Fibroblast of lung (primary cell): ENCODE measurements around the gene ADCY3. TPM values are rescaled to one million over a fixed set of nuclear protein-coding genes. Genes with fewer than 3 reads are reported as not detected.

Experiments used
- DNase-seq, 2 donors: peaks; one replicate each; pipeline versions ENCODE4 v3.0.0 to v3.0.0-alpha.2; 2010; ENCODE audit warnings: low read depth in 2 of 2
- H2AFZ ChIP-seq: 2 replicates; pipeline ENCODE4 v1.5.1; 2012; ENCODE audit warnings: low read length, control low read depth, inconsistent platforms
- H3K27ac ChIP-seq: 2 replicates; pipeline ENCODE4 v1.5.1; 2011; ENCODE audit warnings: low read length, control low read depth; ENCODE audit not compliant: insufficient read depth
- H3K27me3 ChIP-seq: 2 replicates; pipeline ENCODE4 v1.5.1; 2011; ENCODE audit warnings: mild to moderate bottlenecking, low read length; ENCODE audit not compliant: control insufficient read depth, insufficient read depth
- H3K36me3 ChIP-seq: 2 replicates; pipeline ENCODE4 v1.5.1; 2011; ENCODE audit warnings: low read length; ENCODE audit not compliant: control insufficient read depth, insufficient read depth
- H3K4me1 ChIP-seq: 2 replicates; pipeline ENCODE4 v1.5.1; 2011; ENCODE audit warnings: low read length; ENCODE audit not compliant: control insufficient read depth, insufficient read depth; ENCODE audit errors: extremely low read depth
- H3K4me2 ChIP-seq: 2 replicates; pipeline ENCODE4 v1.5.1; 2011; ENCODE audit warnings: low read length, control low read depth; ENCODE audit not compliant: insufficient read depth; ENCODE audit errors: extremely low read depth
- H3K4me3 ChIP-seq, 4 experiments: fragments of 200-600 bp in 1 of 4; sonication (generic) in 1 of 4; replicated peaks in 1 of 4; 2 replicates each; pipeline ENCODE4 v1.5.1; 2011 to 2016; ENCODE audit warnings: low read length in 4 of 4, low read depth in 3 of 4, mild to moderate bottlenecking in 3 of 4, control low read depth in 2 of 4, inconsistent platforms in 1 of 4, mixed read lengths in 1 of 4; ENCODE audit not compliant: insufficient read depth in 1 of 4; ENCODE audit errors: control extremely low read depth in 1 of 4
- H3K79me2 ChIP-seq: 2 replicates; pipeline ENCODE4 v1.5.1; 2012; ENCODE audit warnings: mild to moderate bottlenecking, low read length, inconsistent platforms; ENCODE audit not compliant: control insufficient read depth, insufficient read depth
- H3K9ac ChIP-seq: 2 replicates; pipeline ENCODE4 v1.5.1; 2011; ENCODE audit warnings: mild to moderate bottlenecking, low read length, control low read depth; ENCODE audit not compliant: insufficient read depth
- H3K9me3 ChIP-seq: 2 replicates; pipeline ENCODE4 v1.5.1; 2012; ENCODE audit warnings: low read depth, low read length; ENCODE audit not compliant: control insufficient read depth, insufficient read depth
- H4K20me1 ChIP-seq: 2 replicates; pipeline ENCODE4 v1.5.1; 2011; ENCODE audit warnings: low read length; ENCODE audit not compliant: control insufficient read depth, insufficient read depth; ENCODE audit errors: extremely low read depth
- CTCF ChIP-seq, 2 donors: IDR thresholded peaks in 1 of 2; conservative IDR thresholded peaks in 1 of 2; 1 replicate in 1 of 2; 2 replicates in 1 of 2; pipeline ENCODE4 v1.5.1; 2011 to 2012; ENCODE audit warnings: low read length in 2 of 2, control low read depth in 1 of 2, inconsistent platforms in 1 of 2, low read depth in 1 of 2, mild to moderate bottlenecking in 1 of 2
- EZH2 ChIP-seq: IDR thresholded peaks from 2 replicates; pipeline ENCODE4 v1.5.1; 2012; ENCODE audit warnings: low read length, control low read depth, mild to moderate bottlenecking; ENCODE audit errors: missing control alignments
- polyA plus RNA-seq, 2 donors: library from polyadenylated mRNA; depleted of rRNA in 1 of 2; stranded (reverse) in 1 of 2; unstranded in 1 of 2; fragments of >200 nt; gene quantifications; 2 replicates each; pipeline ENCODE4 v1.2.1, GENCODE V29; 2011 to 2012; ENCODE audit warnings: missing spikeins in 1 of 2
- total RNA-seq: library from RNA; depleted of rRNA; stranded (reverse); fragments of >200 nt; gene quantifications from 2 replicates; pipeline ENCODE4 v1.2.1, GENCODE V29; 2014

The ADCY3 gene
- total and polyA plus RNA-seq, 2 donors (not counting 1 experiment from before 2014, with no cell fraction given), result 33.0 to 90.2 TPM

- Histone ChIP-seq H3K27me3 (no peaks in the 10 kb centered on the region), H3K79me2 (no peaks in the 10 kb centered on the region), H3K4me3 (no peak overlapping the region), H4K20me1 (no peaks in the 10 kb centered on the region), H3K9ac (no peak overlapping the region), H3K4me2 (no peak overlapping the region), H3K9me3 (no peaks in the 10 kb centered on the region), H2AFZ (no peak overlapping the region), H3K36me3 (peaks cover 23% of the 10 kb centered on the region), H3K27ac (no peak overlapping the region), H3K4me1 (no peaks in the 10 kb centered on the region)
- no peak for DNase-seq
- TF ChIP-seq CTCF (conservative IDR thresholded peaks at IDR 0.05 in 1 of 2, IDR thresholded peaks at IDR 0.05 in 1 of 2; ENCODE audit: low read depth in 1 of 2, low read length in 2 of 2) (peak; percentile 38 to 64), EZH2 (no peak)
Observed at GRCh38 chr2:24824966-24825882, 94.8 kb downstream of the ADCY3 start.

- no peak overlapping the region for H3K4me2 ChIP-seq
- peaks cover 24% of the 10 kb centered on the region for H3K36me3 ChIP-seq
- no peak overlapping the region for H3K9ac ChIP-seq
- no peaks in the 10 kb centered on the region for H3K79me2 ChIP-seq
- H3K4me1 ChIP-seq, result no peaks in the 10 kb centered on the region
- H2AFZ ChIP-seq, result no peak overlapping the region
- no peak overlapping the region for H3K27ac ChIP-seq
- no peak for DNase-seq
- TF ChIP-seq EZH2, result no peak
- TF ChIP-seq CTCF (conservative IDR thresholded peaks at IDR 0.05 in 1 of 2, IDR thresholded peaks at IDR 0.05 in 1 of 2; ENCODE audit: low read depth in 1 of 2, low read length in 2 of 2), result no peak
- no peaks in the 10 kb centered on the region for H4K20me1 ChIP-seq
- H3K9me3 ChIP-seq, result no peaks in the 10 kb centered on the region
- H3K4me3 ChIP-seq, result no peak overlapping the region
- no peaks in the 10 kb centered on the region for H3K27me3 ChIP-seq
Observed at GRCh38 chr2:24824071-24824588, 95.9 kb downstream of the ADCY3 start.

DNA sequence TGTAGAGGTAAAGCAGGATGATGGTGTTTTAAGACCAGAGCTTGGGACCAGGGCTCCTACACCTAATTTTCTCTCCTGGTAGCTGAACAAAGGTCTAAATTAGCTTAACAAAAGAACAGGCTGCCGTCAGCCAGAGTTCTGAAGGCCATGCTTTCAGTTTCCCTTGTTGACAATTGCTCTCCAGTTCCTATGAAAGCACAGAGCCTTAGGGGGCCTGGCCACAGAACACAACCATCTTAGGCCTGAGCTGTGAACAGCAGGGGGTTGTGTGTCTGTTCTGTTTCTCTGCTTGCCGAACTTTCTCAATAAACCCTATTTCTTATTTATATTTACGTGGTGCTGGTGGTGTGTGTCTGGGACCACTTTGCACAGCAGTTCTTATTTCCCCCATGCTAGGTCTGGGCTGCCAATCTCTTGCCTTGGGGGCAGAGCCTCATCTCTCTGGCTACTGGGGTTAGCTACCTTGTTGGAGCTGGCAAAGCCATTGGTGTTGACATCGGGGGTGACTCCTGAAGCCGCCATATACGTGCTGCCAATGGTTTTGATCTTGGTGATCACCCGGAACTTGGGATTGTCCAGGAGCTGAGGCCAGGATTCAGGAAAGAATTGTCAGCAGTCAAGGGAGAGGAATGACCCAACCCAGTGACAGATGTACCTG is 97.9 kb downstream of the ADCY3 start:
- no peak overlapping the region for H3K27ac ChIP-seq
- H4K20me1 ChIP-seq, result no peaks in the 10 kb centered on the region
- H3K4me2 ChIP-seq, result no peak overlapping the region
- no peak overlapping the region for H3K9ac ChIP-seq
- DNase-seq, result no peak
- H3K79me2 ChIP-seq, result peaks cover 2% of the 10 kb centered on the region
- peaks cover 26% of the 10 kb centered on the region for H3K36me3 ChIP-seq
- no peaks in the 10 kb centered on the region for H3K27me3 ChIP-seq
- H3K9me3 ChIP-seq, result no peaks in the 10 kb centered on the region
- TF ChIP-seq EZH2, result no peak
- no peak for TF ChIP-seq CTCF (conservative IDR thresholded peaks at IDR 0.05 in 1 of 2, IDR thresholded peaks at IDR 0.05 in 1 of 2; ENCODE audit: low read depth in 1 of 2, low read length in 2 of 2)
- no peak overlapping the region for H3K4me3 ChIP-seq
- no peak overlapping the region for H2AFZ ChIP-seq
- peaks cover 2% of the 10 kb centered on the region for H3K4me1 ChIP-seq
